ENCODE data around the gene CLEC4G.

CLEC4G gene

GRCh38 chr19:7678971-7679751, 52.7 kb downstream of the CLEC4G start:
- TF ChIP-seq SPI1 (IDR thresholded peaks at IDR 0.05; ENCODE audit: borderline replicate concordance, low read depth) (no peak), GABPA (IDR thresholded peaks at IDR 0.05; ENCODE audit: low read depth) (no peak), CTCF (IDR thresholded peaks at IDR 0.05; ENCODE audit: insufficient read depth, low read length) (peak; percentile 60), POLR2AphosphoS5 (IDR thresholded peaks at IDR 0.05; ENCODE audit: low read depth) (no peak)
- TF ChIP-seq, protein P1, sequence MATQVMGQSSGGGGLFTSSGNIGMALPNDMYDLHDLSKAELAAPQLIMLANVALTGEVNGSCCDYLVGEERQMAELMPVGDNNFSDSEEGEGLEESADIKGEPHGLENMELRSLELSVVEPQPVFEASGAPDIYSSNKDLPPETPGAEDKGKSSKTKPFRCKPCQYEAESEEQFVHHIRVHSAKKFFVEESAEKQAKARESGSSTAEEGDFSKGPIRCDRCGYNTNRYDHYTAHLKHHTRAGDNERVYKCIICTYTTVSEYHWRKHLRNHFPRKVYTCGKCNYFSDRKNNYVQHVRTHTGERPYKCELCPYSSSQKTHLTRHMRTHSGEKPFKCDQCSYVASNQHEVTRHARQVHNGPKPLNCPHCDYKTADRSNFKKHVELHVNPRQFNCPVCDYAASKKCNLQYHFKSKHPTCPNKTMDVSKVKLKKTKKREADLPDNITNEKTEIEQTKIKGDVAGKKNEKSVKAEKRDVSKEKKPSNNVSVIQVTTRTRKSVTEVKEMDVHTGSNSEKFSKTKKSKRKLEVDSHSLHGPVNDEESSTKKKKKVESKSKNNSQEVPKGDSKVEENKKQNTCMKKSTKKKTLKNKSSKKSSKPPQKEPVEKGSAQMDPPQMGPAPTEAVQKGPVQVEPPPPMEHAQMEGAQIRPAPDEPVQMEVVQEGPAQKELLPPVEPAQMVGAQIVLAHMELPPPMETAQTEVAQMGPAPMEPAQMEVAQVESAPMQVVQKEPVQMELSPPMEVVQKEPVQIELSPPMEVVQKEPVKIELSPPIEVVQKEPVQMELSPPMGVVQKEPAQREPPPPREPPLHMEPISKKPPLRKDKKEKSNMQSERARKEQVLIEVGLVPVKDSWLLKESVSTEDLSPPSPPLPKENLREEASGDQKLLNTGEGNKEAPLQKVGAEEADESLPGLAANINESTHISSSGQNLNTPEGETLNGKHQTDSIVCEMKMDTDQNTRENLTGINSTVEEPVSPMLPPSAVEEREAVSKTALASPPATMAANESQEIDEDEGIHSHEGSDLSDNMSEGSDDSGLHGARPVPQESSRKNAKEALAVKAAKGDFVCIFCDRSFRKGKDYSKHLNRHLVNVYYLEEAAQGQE (IDR thresholded peaks at IDR 0.05; ENCODE audit: insufficient replicate concordance, low read depth) = no peak
- H3K27me3 ChIP-seq (ENCODE audit: insufficient read depth, poor library complexity, severe bottlenecking) = no peaks in the 10 kb centered on the region
- peak; percentile 66 to 80 for DNase-seq (ENCODE audit: low read depth in 1 of 2, low spot score in 1 of 2)
- H3K27ac ChIP-seq (replicated peaks) = peak overlapping the region; percentile 95
- H3K4me3 ChIP-seq (replicated peaks; ENCODE audit: insufficient read depth, low read length) = peak overlapping the region; percentile 58

Data from HL-60 (cell line).